Measurements from ENCODE around the gene VPS26B.

GRCh38 chr11:134229126-134229790 lies 4.8 kb downstream of the VPS26B start:
- no peak for TF ChIP-seq EZH2 (IDR thresholded peaks at IDR 0.05; ENCODE audit: insufficient read depth, poor library complexity, severe bottlenecking)
- no peak for TF ChIP-seq EZH2phosphoT487 (IDR thresholded peaks at IDR 0.05; ENCODE audit: insufficient read depth, low read depth)
